ENCODE measurements around the gene PRPF40A.
"Not testable (repeated sequence)": the region's sequence is repeated elsewhere in the genome, so short reads cannot be mapped to it uniquely, and the experiment has no call there.

The PRPF40A gene

DNA sequence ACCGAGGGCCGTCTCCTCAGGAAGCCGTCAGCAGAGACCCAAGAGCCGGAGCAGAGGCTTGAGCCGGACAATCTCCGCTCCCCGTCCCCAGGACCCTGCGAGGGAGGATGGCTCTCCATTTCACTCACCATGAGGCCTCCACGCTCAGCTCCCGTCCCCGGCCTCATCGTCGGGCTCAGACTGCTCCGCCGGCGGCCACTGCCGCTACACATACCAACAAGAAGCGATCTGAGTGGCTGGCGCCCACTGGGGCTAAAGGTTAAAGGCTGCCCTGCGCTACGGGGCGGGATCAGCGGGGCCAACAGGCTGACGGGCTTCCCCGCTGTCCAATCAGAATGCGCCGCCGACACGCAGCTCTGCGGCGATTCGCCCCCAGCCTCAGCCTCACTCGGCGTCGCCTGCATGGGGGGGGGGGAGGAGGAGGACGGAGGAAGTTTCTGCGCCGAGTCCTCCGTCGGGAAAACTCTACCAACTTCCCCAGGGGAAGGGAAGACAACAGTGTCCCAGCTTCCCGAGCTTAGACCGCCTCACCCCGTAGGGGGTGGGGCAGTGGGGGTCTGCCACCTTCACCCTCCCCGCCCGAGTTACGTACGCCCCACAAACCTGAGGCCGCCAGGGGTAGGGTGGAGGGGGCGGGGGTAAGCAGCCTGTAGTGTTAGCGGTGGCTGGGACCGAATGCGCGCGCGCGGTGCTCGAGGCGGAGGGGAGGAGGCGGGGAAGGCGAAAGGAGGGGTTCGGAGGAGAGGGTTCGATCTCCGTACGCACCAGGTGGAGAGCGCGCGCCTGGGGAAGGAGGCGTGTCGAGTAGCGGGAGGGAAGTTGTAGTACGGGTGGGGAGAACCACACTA lies at the start of gene PRPF40A:
Gene PRPF40A (minus strand): TSS at position 234 of the 848 bp plus-strand sequence. CDS start 22 bp downstream, at position 212.
- Histone ChIP-seq H3K4me1 (ENCODE audit: control insufficient read depth in 5 of 5, insufficient read depth in 5 of 5, low read length in 5 of 5) (peaks cover 0 to 37% (median 31%) of the 10 kb centered on the region in 5 donors), H3K9ac (ENCODE audit: low read length in 5 of 5) (peak within 1 kb of the TSS; percentile 85 to 100 (median 98)), H3K4me3 (ENCODE audit: low read depth in 1 of 5, low read length in 5 of 5) (peak within 1 kb of the TSS; percentile 95 to 100 (median 99)), H3K27ac (ENCODE audit: low read depth, low read length) (peak within 1 kb of the TSS; percentile 95), H3K36me3 (ENCODE audit: control insufficient read depth in 5 of 5, insufficient read depth in 5 of 5, low read length in 5 of 5) (peaks cover 6 to 18% (median 7%) of the 10 kb centered on the region in 5 donors), H3K9me3 (ENCODE audit: control insufficient read depth in 5 of 5, low read length in 5 of 5) (no peaks in the 10 kb centered on the region), H3K27me3 (ENCODE audit: control insufficient read depth in 5 of 5, insufficient read depth in 4 of 5, low read length in 5 of 5) (no peaks in the 10 kb centered on the region)

DNA sequence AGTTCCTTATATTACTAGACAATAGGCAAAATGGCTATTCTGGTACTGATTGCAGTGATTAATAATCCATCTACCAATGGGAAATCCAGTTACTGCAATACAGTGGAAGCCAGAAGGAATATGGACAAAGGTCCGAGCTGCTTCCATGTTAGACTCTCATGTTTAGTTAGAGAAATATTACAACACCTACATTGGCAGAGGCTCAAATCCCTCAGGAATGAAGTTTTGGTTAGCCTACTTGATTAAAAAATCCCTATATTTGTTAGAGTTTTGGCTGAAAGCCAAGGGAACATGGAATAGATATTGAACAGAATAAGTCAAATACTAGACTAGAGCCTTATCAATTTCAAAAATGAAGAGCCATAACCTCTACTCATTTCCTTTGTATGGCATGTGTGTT lies 49.7 kb upstream of the PRPF40A start:
- Histone ChIP-seq H3K36me3 (ENCODE audit: control insufficient read depth in 5 of 5, insufficient read depth in 5 of 5, low read length in 5 of 5) (peaks cover 0 to 7% (median 0%) of the 10 kb centered on the region in 5 donors), H3K27me3 (ENCODE audit: control insufficient read depth in 5 of 5, insufficient read depth in 4 of 5, low read length in 5 of 5) (no peaks in the 10 kb centered on the region), H3K4me1 (ENCODE audit: control insufficient read depth in 5 of 5, insufficient read depth in 5 of 5, low read length in 5 of 5) (peaks cover 0 to 14% (median 5%) of the 10 kb centered on the region in 5 donors), H3K27ac (ENCODE audit: low read depth, low read length) (no peak overlapping the region), H3K9ac (ENCODE audit: low read length in 5 of 5) (no peak overlapping the region), H3K4me3 (ENCODE audit: low read depth in 1 of 5, low read length in 5 of 5) (no peak overlapping the region), H3K9me3 (ENCODE audit: control insufficient read depth in 5 of 5, low read length in 5 of 5) (no peaks in the 10 kb centered on the region)

DNA sequence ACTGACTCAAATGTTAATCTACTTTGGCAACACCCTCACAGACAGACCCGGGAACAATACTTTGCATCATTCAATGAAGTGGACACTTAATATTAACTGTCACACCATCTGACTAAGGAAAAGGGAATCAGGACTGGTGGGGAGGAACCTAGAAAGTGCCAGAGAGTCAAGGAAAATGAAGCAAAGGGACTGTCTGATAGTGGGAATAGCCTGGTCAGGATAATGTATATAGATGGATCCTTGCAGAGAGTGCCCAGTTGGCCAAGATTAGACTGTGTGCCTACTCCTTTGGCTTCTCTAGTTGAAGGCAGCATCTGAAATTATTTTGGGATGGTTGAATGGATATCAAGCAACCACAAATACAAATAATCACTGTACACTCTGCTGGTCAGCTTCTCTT lies 46.4 kb upstream of the PRPF40A start:
- Histone ChIP-seq H3K4me1 (ENCODE audit: control insufficient read depth in 5 of 5, insufficient read depth in 5 of 5, low read length in 5 of 5) (peaks cover 0 to 17% (median 5%) of the 10 kb centered on the region in 5 donors), H3K27ac (ENCODE audit: low read depth, low read length) (no peak overlapping the region), H3K9ac (ENCODE audit: low read length in 5 of 5) (no peak overlapping the region), H3K36me3 (ENCODE audit: control insufficient read depth in 5 of 5, insufficient read depth in 5 of 5, low read length in 5 of 5) (peaks cover 6 to 17% (median 14%) of the 10 kb centered on the region in 5 donors), H3K27me3 (ENCODE audit: control insufficient read depth in 5 of 5, insufficient read depth in 4 of 5, low read length in 5 of 5) (no peaks in the 10 kb centered on the region), H3K4me3 (ENCODE audit: low read depth in 1 of 5, low read length in 5 of 5) (no peak overlapping the region), H3K9me3 (ENCODE audit: control insufficient read depth in 5 of 5, low read length in 5 of 5) (no peaks in the 10 kb centered on the region)

GRCh38 chr2:152763208-152763607 lies 45.9 kb upstream of the PRPF40A start:
- not testable (repeated sequence) for H3K9me3 ChIP-seq (ENCODE audit: control insufficient read depth in 5 of 5, low read length in 5 of 5)

DNA sequence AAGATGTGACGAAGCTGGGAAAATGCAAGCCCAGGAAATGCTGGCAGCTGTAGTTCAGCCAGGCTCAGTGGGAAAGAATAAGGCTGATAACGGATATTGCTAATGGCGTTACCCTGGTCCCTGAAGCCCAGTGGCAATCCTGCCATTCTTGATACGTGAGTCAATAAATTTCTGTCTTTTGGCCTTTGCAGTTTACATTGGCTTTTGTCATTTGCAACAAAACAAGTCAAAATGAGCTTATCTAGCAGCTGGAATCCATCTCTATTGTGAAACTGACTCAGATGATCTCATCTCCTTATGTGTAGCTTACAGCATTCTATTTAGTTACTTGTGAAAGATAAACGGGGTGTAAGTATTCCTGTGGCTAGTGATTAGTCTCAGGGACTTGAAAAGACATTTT lies 44.9 kb upstream of the PRPF40A start:
- H3K9ac ChIP-seq (ENCODE audit: low read length in 5 of 5), result no peak overlapping the region
- no peak overlapping the region for H3K27ac ChIP-seq (ENCODE audit: low read depth, low read length)
- no peaks in the 10 kb centered on the region for H3K9me3 ChIP-seq (ENCODE audit: control insufficient read depth in 5 of 5, low read length in 5 of 5)
- H3K36me3 ChIP-seq (ENCODE audit: control insufficient read depth in 5 of 5, insufficient read depth in 5 of 5, low read length in 5 of 5), result peaks cover 14 to 25% (median 23%) of the 10 kb centered on the region in 5 donors
- no peak overlapping the region for H3K4me3 ChIP-seq (ENCODE audit: low read depth in 1 of 5, low read length in 5 of 5)
- no peaks in the 10 kb centered on the region for H3K27me3 ChIP-seq (ENCODE audit: control insufficient read depth in 5 of 5, insufficient read depth in 4 of 5, low read length in 5 of 5)
- peaks cover 0 to 16% (median 5%) of the 10 kb centered on the region in 5 donors for H3K4me1 ChIP-seq (ENCODE audit: control insufficient read depth in 5 of 5, insufficient read depth in 5 of 5, low read length in 5 of 5)

More at GRCh38 chr2:152763208-152763607, 45.9 kb upstream of the PRPF40A start:
- Histone ChIP-seq H3K36me3 (ENCODE audit: control insufficient read depth in 5 of 5, insufficient read depth in 5 of 5, low read length in 5 of 5) (peaks cover 9 to 20% (median 18%) of the 10 kb centered on the region in 5 donors), H3K4me1 (ENCODE audit: control insufficient read depth in 5 of 5, insufficient read depth in 5 of 5, low read length in 5 of 5) (peaks cover 0 to 17% (median 5%) of the 10 kb centered on the region in 5 donors)
- not testable (repeated sequence) for H3K27me3 ChIP-seq (ENCODE audit: control insufficient read depth in 5 of 5, insufficient read depth in 4 of 5, low read length in 5 of 5); H3K4me3 ChIP-seq (ENCODE audit: low read depth in 1 of 5, low read length in 5 of 5); H3K9ac ChIP-seq (ENCODE audit: low read length in 5 of 5); H3K27ac ChIP-seq (ENCODE audit: low read depth, low read length)

DNA sequence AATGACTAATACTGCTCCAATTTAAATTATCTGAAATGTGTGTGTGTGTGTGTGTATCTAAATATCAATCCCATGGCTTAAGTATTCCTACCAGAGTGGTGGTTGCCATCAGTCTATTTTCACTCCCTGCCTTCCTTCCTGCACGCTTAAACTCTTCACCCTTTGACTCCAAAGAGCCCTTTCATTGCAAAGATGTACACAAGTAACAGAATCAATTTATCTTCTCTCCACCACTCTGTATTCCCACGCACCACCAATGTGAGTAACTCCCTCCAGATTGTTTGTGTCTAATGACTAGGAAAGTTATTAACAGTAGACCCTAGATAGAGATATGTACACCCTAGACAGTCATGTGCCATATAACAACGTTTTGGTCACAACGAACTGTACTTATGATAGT lies 44.0 kb upstream of the PRPF40A start:
- Histone ChIP-seq H3K27me3 (ENCODE audit: control insufficient read depth in 5 of 5, insufficient read depth in 4 of 5, low read length in 5 of 5) (no peaks in the 10 kb centered on the region), H3K9me3 (ENCODE audit: control insufficient read depth in 5 of 5, low read length in 5 of 5) (no peaks in the 10 kb centered on the region)

DNA sequence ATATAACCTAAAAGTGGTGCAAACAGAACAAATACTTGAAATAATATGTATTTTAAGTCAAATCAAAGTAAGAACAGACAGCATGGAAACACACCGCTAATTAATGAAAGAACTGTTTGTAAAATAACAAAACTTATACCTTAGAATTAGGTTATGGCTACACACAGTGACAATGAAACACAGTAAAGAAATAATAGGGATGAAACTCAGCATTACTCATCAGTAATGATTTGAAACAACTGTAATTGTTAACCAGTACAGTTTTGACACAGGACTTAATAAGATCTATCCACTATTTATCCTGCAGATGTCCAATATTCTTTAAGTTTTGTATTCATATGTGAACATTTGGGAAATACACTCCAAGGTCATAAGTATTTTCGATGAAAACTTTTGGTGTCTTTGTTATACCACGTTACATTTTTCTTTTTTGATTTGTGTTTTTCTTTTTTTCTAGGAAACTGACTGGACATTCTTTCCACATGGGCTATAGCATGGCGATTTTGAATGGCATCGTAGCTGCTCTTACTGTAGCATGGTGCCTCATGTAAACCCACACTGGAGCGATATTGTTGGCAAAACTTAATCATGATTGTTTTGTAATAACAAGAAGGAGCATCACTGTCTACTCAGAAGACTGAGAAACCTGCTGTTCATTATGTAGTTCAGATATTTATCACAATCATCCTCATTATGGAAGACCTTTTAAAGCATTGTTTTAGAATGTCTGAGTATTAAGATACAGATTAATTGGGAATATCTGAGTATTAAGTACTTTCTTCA lies 42.2 kb upstream of the PRPF40A start:
- no peaks in the 10 kb centered on the region for H3K27me3 ChIP-seq (ENCODE audit: control insufficient read depth in 5 of 5, insufficient read depth in 4 of 5, low read length in 5 of 5)
- H3K27ac ChIP-seq (ENCODE audit: low read depth, low read length), result no peak overlapping the region
- no peaks in the 10 kb centered on the region for H3K9me3 ChIP-seq (ENCODE audit: control insufficient read depth in 5 of 5, low read length in 5 of 5)
- H3K36me3 ChIP-seq (ENCODE audit: control insufficient read depth in 5 of 5, insufficient read depth in 5 of 5, low read length in 5 of 5), result peaks cover 21 to 36% (median 31%) of the 10 kb centered on the region in 5 donors
- peaks cover 0 to 6% (median 0%) of the 10 kb centered on the region in 5 donors for H3K4me1 ChIP-seq (ENCODE audit: control insufficient read depth in 5 of 5, insufficient read depth in 5 of 5, low read length in 5 of 5)
- no peak overlapping the region for H3K9ac ChIP-seq (ENCODE audit: low read length in 5 of 5)
- H3K4me3 ChIP-seq (ENCODE audit: low read depth in 1 of 5, low read length in 5 of 5), result no peak overlapping the region

More for the DNA sequence above, 44.0 kb upstream of the PRPF40A start:
- Histone ChIP-seq H3K36me3 (ENCODE audit: control insufficient read depth in 5 of 5, insufficient read depth in 5 of 5, low read length in 5 of 5) (peaks cover 21 to 32% (median 27%) of the 10 kb centered on the region in 5 donors), H3K9ac (ENCODE audit: low read length in 5 of 5) (no peak overlapping the region), H3K4me1 (ENCODE audit: control insufficient read depth in 5 of 5, insufficient read depth in 5 of 5, low read length in 5 of 5) (peaks cover 0 to 8% (median 0%) of the 10 kb centered on the region in 5 donors), H3K4me3 (ENCODE audit: low read depth in 1 of 5, low read length in 5 of 5) (no peak overlapping the region), H3K27ac (ENCODE audit: low read depth, low read length) (no peak overlapping the region)

DNA sequence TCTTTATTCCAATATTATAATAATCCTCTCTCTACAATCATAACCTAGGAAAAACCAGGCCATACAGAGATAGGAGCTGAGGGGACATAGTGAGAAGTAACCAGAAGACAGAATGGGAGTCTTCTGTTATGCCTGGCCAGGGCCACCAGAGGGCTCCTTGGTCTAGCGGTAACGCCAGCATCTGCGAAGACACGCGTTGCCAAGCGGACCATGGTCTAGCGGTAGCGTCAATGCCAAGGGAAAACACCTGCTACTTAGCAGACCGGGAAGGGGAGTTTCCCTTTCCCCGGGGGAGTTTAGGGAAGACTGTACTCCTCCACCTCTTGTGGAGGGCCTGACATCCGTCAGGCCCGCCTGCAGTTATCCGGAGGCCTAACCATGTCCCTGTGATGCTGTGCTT lies 37.8 kb upstream of the PRPF40A start:
- Histone ChIP-seq H3K27me3 (ENCODE audit: control insufficient read depth in 5 of 5, insufficient read depth in 4 of 5, low read length in 5 of 5) (no peaks in the 10 kb centered on the region), H3K9me3 (ENCODE audit: control insufficient read depth in 5 of 5, low read length in 5 of 5) (no peaks in the 10 kb centered on the region), H3K9ac (ENCODE audit: low read length in 5 of 5) (no peak overlapping the region), H3K36me3 (ENCODE audit: control insufficient read depth in 5 of 5, insufficient read depth in 5 of 5, low read length in 5 of 5) (peaks cover 16 to 39% (median 24%) of the 10 kb centered on the region in 5 donors), H3K4me1 (ENCODE audit: control insufficient read depth in 5 of 5, insufficient read depth in 5 of 5, low read length in 5 of 5) (no peaks in the 10 kb centered on the region), H3K4me3 (ENCODE audit: low read depth in 1 of 5, low read length in 5 of 5) (no peak overlapping the region), H3K27ac (ENCODE audit: low read depth, low read length) (no peak overlapping the region)

DNA sequence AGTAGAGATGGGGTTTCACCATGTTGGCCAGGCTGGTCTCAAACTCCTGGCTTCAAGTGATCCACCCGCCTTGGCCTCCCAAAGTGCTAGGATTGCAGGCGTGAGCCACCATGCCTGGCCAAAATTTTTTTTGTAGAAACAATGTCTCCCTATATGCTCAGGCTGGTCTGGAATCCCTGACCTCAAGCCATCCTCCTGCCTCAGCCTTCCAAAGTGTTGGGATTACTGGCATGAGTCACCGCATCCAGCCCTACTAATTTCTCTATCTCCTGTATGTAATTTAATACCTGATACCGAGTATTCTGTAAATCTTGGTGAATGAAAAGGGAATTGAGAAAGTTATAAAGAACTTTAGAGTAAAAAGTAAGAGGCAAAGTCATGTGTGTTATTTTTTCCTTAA lies 30.5 kb upstream of the PRPF40A start:
- H3K9ac ChIP-seq (ENCODE audit: low read length in 5 of 5); H3K4me3 ChIP-seq (ENCODE audit: low read depth in 1 of 5, low read length in 5 of 5); H3K9me3 ChIP-seq (ENCODE audit: control insufficient read depth in 5 of 5, low read length in 5 of 5); H3K4me1 ChIP-seq (ENCODE audit: control insufficient read depth in 5 of 5, insufficient read depth in 5 of 5, low read length in 5 of 5); H3K27me3 ChIP-seq (ENCODE audit: control insufficient read depth in 5 of 5, insufficient read depth in 4 of 5, low read length in 5 of 5); H3K27ac ChIP-seq (ENCODE audit: low read depth, low read length): not testable (repeated sequence)
- peaks cover 3 to 16% (median 10%) of the 10 kb centered on the region in 5 donors for H3K36me3 ChIP-seq (ENCODE audit: control insufficient read depth in 5 of 5, insufficient read depth in 5 of 5, low read length in 5 of 5)

DNA sequence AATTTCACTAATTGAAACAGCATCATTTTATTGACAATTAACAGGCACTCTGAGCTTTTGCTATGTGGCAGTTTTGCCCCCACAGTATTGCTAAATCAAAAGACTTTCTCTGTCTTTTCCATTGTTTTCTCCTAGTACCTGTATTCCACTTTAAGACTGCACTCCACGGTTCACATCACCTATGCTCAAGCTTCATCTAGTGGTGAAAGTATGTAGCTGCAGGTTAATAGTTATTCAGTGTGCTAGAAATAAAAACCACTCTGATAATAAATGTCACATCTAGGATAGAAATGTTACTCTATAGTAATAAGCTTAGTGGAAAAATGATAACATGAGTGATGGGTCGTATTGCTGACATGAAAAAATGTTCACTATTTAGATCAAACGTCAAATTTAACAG lies 25.7 kb upstream of the PRPF40A start:
- H3K9ac ChIP-seq (ENCODE audit: low read length in 5 of 5), result no peak overlapping the region
- no peak overlapping the region for H3K4me3 ChIP-seq (ENCODE audit: low read depth in 1 of 5, low read length in 5 of 5)
- no peak overlapping the region for H3K27ac ChIP-seq (ENCODE audit: low read depth, low read length)
- H3K27me3 ChIP-seq (ENCODE audit: control insufficient read depth in 5 of 5, insufficient read depth in 4 of 5, low read length in 5 of 5), result no peaks in the 10 kb centered on the region
- no peaks in the 10 kb centered on the region for H3K4me1 ChIP-seq (ENCODE audit: control insufficient read depth in 5 of 5, insufficient read depth in 5 of 5, low read length in 5 of 5)
- H3K36me3 ChIP-seq (ENCODE audit: control insufficient read depth in 5 of 5, insufficient read depth in 5 of 5, low read length in 5 of 5), result peaks cover 3 to 16% (median 9%) of the 10 kb centered on the region in 5 donors
- H3K9me3 ChIP-seq (ENCODE audit: control insufficient read depth in 5 of 5, low read length in 5 of 5), result no peaks in the 10 kb centered on the region

All from subcutaneous abdominal adipose tissue (tissue), 5 donors.